Fibroblast of skin of abdomen (primary cell): ENCODE data around the gene SORCS1.

ENCODE experiments used
- DNase-seq: peaks from one replicate; pipeline ENCODE4 v3.0.0-alpha.2; 2013

Gene SORCS1

GRCh38 chr10:106655636-106656035 lies 508.9 kb downstream of the SORCS1 start:
- DNase-seq: no peak

- DNase-seq: no peak
Observed at GRCh38 chr10:106655165-106655564, 509.3 kb downstream of the SORCS1 start.

- no peak for DNase-seq
Observed at GRCh38 chr10:106652279-106652678, 512.2 kb downstream of the SORCS1 start.

- no peak for DNase-seq
Observed at GRCh38 chr10:106648534-106649481, 515.7 kb downstream of the SORCS1 start.

GRCh38 chr10:106643473-106643872 lies 521.0 kb downstream of the SORCS1 start:
- no peak for DNase-seq

GRCh38 chr10:106637873-106638272 lies 526.6 kb downstream of the SORCS1 start:
- no peak for DNase-seq

GRCh38 chr10:106636766-106637491 lies 527.6 kb downstream of the SORCS1 start:
- no peak for DNase-seq

- DNase-seq: no peak
Observed at GRCh38 chr10:106635947-106636346, 528.6 kb downstream of the SORCS1 start.

GRCh38 chr10:106631016-106631702 lies 533.3 kb downstream of the SORCS1 start:
- DNase-seq: no peak

GRCh38 chr10:106626371-106626770 lies 538.1 kb downstream of the SORCS1 start:
- no peak for DNase-seq

- no peak for DNase-seq
Observed at GRCh38 chr10:106625751-106626150, 538.8 kb downstream of the SORCS1 start.

- no peak for DNase-seq
Observed at GRCh38 chr10:106619346-106619745, 545.2 kb downstream of the SORCS1 start.

GRCh38 chr10:106618646-106619045 lies 545.9 kb downstream of the SORCS1 start:
- DNase-seq: no peak

- DNase-seq: peak; percentile 87
Observed at GRCh38 chr10:106615081-106615480, 549.4 kb downstream of the SORCS1 start.

GRCh38 chr10:106614293-106614692 lies 550.2 kb downstream of the SORCS1 start:
- no peak for DNase-seq

GRCh38 chr10:106612381-106612780 lies 552.1 kb downstream of the SORCS1 start:
- DNase-seq: no peak

GRCh38 chr10:106609470-106610266 lies 554.8 kb downstream of the SORCS1 start:
- no peak for DNase-seq

GRCh38 chr10:106608066-106608465 lies 556.4 kb downstream of the SORCS1 start:
- DNase-seq: no peak

GRCh38 chr10:106595281-106595680 lies 569.2 kb downstream of the SORCS1 start:
- DNase-seq: no peak

- DNase-seq: no peak
Observed at GRCh38 chr10:106593876-106594275, 570.6 kb downstream of the SORCS1 start.

GRCh38 chr10:106592396-106592795 lies 572.1 kb downstream of the SORCS1 start:
- no peak for DNase-seq

GRCh38 chr10:106582291-106582690 lies 582.2 kb downstream of the SORCS1 start:
- peak; percentile 29 for DNase-seq
